ENCODE results near the gene DYDC1.
"Not testable (repeated sequence)": the region's sequence is repeated elsewhere in the genome, so short reads cannot be mapped to it uniquely, and the experiment has no call there.

Gene DYDC1

GRCh38 chr10:80319725-80320290 is 36.7 kb downstream of the DYDC1 start:
- ChIA-PET CTCF (no interaction called here), POLR2A (ENCODE audit: low non-redundant PET) (no interaction called here)
- no peak overlapping the region for H3K27ac ChIP-seq
- TF ChIP-seq CTCF (conservative IDR thresholded peaks at IDR 0.05; ENCODE audit: low read depth): no peak
- no peak for DNase-seq (ENCODE audit: low spot score)

DNA sequence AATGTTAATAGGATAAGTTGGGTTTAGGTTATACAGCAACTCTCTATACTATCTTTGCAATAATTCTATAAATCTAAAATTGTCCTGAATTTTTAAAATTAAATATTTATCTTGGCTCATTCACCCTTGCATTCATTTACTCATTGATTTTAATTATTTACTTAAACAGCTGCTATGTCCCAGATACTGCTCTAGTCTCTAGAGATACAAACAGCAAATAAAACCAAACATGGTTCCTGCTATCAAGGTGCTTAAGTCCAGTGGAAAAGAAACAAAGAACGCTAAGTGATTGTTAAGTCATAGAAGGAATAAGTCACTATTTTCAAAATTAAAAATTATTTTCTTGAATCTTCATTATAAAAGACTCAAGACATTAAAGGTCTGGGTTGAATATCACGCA is 37.2 kb downstream of the DYDC1 start:
- ChIA-PET POLR2A (ENCODE audit: low non-redundant PET) (no interaction called here), CTCF (no interaction called here)
- no peak for DNase-seq (ENCODE audit: low spot score)
- no peak overlapping the region for H3K27ac ChIP-seq
- TF ChIP-seq CTCF (conservative IDR thresholded peaks at IDR 0.05; ENCODE audit: low read depth): no peak

DNA sequence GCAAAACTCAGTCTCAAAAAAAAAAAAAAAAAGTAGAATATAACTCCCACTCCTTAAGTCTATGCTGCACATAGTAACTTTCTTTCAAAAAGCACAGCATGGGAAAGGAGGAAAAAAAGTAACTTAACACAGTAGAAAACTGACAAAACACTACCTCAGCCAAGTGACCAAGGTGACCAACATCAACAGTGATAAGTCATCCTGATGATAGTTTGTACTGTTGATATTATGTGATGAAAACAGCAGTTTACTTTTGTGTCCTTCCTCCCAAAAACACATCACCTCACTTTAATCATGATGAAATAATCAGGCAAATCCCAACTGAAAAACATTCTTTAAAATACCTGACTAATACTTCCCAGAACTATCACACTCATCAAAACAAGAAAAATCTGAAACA is 37.8 kb downstream of the DYDC1 start:
- POLR2A ChIA-PET (ENCODE audit: low non-redundant PET): no interaction called here
- H3K27ac ChIP-seq: no peak overlapping the region
- CTCF ChIA-PET: no interaction called here
- no peak for DNase-seq (ENCODE audit: low spot score)
- TF ChIP-seq CTCF (conservative IDR thresholded peaks at IDR 0.05; ENCODE audit: low read depth): no peak

DNA sequence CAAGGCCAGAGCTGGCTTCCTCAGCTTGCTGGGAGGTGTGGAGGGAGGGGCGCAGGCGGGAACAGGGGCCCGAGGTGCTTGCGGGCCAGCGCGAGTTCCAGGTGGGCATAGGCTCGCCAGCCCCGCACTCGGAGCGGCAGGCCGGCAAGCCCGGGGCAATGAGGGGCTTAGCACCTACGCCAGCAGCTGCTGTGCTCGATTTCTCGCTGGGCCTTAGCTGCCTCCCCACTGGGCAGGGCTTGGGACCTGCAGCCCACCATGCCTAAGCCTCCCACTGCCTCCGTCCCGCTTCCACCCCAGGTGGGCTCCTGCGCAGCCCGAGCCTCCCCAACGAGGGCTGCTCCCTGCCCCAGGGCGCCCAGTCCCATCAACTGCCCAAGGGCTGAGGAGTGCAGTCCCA is 41.2 kb downstream of the DYDC1 start:
- CTCF ChIA-PET: interaction anchor here (0.6 kb wide), 1 partner anchor 138 kb away, joined by 3 read pairs; no protein-coding TSS in a partner anchor

DNA sequence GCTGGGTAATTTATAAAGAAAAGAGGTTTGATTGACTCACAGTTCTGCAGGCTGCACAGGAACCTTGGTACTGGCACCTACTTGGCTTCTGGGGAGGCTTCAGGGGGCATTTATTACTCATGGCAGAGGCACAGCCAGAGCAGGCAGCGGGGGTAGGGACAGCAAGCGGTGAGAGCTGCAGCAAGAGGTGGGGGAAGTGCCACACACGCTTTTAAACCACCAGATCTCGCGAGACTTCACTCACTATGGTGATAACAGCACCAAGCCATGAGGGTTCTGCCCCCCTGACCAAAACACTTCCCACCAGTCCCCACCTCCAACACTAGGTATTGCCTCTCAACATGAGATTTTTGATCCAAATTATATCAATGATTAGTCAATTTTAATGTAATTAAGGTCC is 43.0 kb downstream of the DYDC1 start:
- CTCF ChIA-PET: interaction anchor here (0.6 kb wide), 1 partner anchor 25 kb away, joined by 3 read pairs; no protein-coding TSS in a partner anchor
- H3K27ac ChIP-seq: no peak overlapping the region
- DNase-seq (ENCODE audit: low spot score): no peak
- POLR2A ChIA-PET (ENCODE audit: low non-redundant PET): no interaction called here
- no peak for TF ChIP-seq CTCF (conservative IDR thresholded peaks at IDR 0.05; ENCODE audit: low read depth)

More for the DNA sequence above, 41.2 kb downstream of the DYDC1 start:
- POLR2A ChIA-PET (ENCODE audit: low non-redundant PET): no interaction called here
- TF ChIP-seq CTCF (conservative IDR thresholded peaks at IDR 0.05; ENCODE audit: low read depth): no peak
- DNase-seq (ENCODE audit: low spot score): no peak
- H3K27ac ChIP-seq: no peak overlapping the region

DNA sequence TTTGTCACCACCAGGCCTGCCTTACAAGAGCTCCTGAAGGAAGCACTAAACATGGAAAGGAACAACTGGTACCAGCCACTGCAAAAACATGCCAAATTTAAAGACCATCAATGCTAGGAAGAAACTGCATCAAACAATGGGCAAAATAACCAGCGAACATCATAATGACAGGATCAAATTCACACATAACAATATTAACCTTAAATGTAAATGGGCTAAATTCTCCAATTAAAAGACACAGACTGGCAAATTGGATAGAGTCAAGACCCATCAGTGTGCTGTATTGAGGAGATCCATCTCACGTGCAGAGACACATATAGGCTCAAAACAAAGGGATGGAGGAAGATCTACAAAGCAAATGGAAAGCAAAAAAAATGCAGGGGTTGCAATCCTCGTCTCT is 50.6 kb downstream of the DYDC1 start:
- H3K27ac ChIP-seq; CTCF ChIA-PET; POLR2A ChIA-PET (ENCODE audit: low non-redundant PET); DNase-seq (ENCODE audit: low spot score): not testable (repeated sequence)

DNA sequence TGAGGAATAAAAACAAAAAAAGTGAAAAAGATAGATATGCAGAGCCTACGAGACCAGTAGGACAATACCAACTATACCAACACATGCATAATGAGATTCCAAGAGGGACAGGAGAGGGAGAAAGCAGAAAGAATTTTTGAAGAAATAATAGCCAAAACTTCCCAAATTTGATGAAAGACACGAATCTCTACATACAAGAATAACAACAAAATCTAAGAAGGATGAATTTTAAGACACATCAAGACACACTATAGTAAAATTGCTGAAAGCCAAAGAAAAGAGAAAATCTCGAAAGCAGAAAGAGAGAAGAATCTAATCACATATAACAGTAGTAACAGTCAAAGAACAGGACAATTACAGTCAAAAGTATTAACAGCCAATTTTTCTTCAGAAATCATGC is 59.6 kb downstream of the DYDC1 start:
- no peak for TF ChIP-seq CTCF (conservative IDR thresholded peaks at IDR 0.05; ENCODE audit: low read depth)
- ChIA-PET CTCF (no interaction called here), POLR2A (ENCODE audit: low non-redundant PET) (no interaction called here)
- no peak for DNase-seq (ENCODE audit: low spot score)
- H3K27ac ChIP-seq: no peak overlapping the region
